IMR-90 (cell line): ENCODE measurements around the gene STX19.

Source experiments
- BHLHE40 ChIP-seq: fragments of 150-350 bp; IDR thresholded peaks from 2 replicates; pipeline ENCODE4 v1.6.1; 2016; ENCODE audit warnings: mild to moderate bottlenecking, low read depth, low read length
- CHD1 ChIP-seq: IDR thresholded peaks from 2 replicates; pipeline ENCODE4 v1.6.1; 2012; ENCODE audit warnings: low read depth, low read length, improper control_type of control experiment
- CTCF ChIP-seq: conservative IDR thresholded peaks from 2 replicates; pipeline ENCODE4 v1.5.1; 2012; ENCODE audit warnings: mild to moderate bottlenecking, low read depth, low read length, improper control_type of control experiment
- ELK1 ChIP-seq: fragments of 150-350 bp; IDR thresholded peaks from 2 replicates; pipeline ENCODE4 v1.6.1; 2016; ENCODE audit warnings: low read depth, mild to moderate bottlenecking, low read length, moderate library complexity, borderline replicate concordance
- MAFK ChIP-seq: IDR thresholded peaks from 2 replicates; pipeline ENCODE4 v1.6.1; 2012; ENCODE audit warnings: low read depth, low read length, improper control_type of control experiment
- MAZ ChIP-seq: IDR thresholded peaks from 2 replicates; pipeline ENCODE4 v1.6.1; 2012; ENCODE audit warnings: low read depth, mild to moderate bottlenecking, low read length, improper control_type of control experiment, moderate library complexity, borderline replicate concordance
- MXI1 ChIP-seq: IDR thresholded peaks from 2 replicates; pipeline ENCODE4 v1.6.1; 2012; ENCODE audit warnings: low read depth, mild to moderate bottlenecking, low read length, moderate library complexity, borderline replicate concordance
- POLR2A ChIP-seq: IDR thresholded peaks from 2 replicates; pipeline ENCODE4 v1.6.1; 2012; ENCODE audit warnings: mild to moderate bottlenecking, low read depth, low read length
- RAD21 ChIP-seq: IDR thresholded peaks from 2 replicates; pipeline ENCODE4 v1.6.1; 2012; ENCODE audit warnings: low read length, improper control_type of control experiment
- RCOR1 ChIP-seq: IDR thresholded peaks from 2 replicates; pipeline ENCODE4 v1.6.1; 2012; ENCODE audit warnings: mild to moderate bottlenecking, low read length, improper control_type of control experiment; ENCODE audit not compliant: insufficient replicate concordance
- RFX5 ChIP-seq: IDR thresholded peaks from 2 replicates; pipeline ENCODE4 v1.8.0; 2012; ENCODE audit warnings: low read depth, mild to moderate bottlenecking, low read length, moderate library complexity
- SMC3 ChIP-seq: fragments of 150-350 bp; IDR thresholded peaks from 2 replicates; pipeline ENCODE4 v1.6.1; 2016; ENCODE audit warnings: low read depth, mild to moderate bottlenecking, antibody characterized with exemption, low read length, moderate library complexity
- USF2 ChIP-seq: fragments of 150-350 bp; IDR thresholded peaks from 2 replicates; pipeline ENCODE4 v1.6.1; 2017; ENCODE audit warnings: mild to moderate bottlenecking, antibody characterized with exemption, low read length, low read depth

- TF ChIP-seq CTCF (no peak), USF2 (no peak), RAD21 (no peak), MXI1 (no peak), POLR2A (no peak), CHD1 (no peak), MAFK (no peak), RCOR1 (no peak), SMC3 (no peak), ELK1 (no peak), BHLHE40 (no peak), RFX5 (no peak), MAZ (no peak)
Observed at GRCh38 chr3:94061297-94061696, 32.9 kb upstream of the STX19 start.
